Neutrophil (primary cell): ENCODE results near the gene DRC7.
A peak's percentile ranks its signal among the peaks of the same experiment; 100 is the strongest.
"Not testable (repeated sequence)": the region's sequence is repeated elsewhere in the genome, so short reads cannot be mapped to it uniquely, and the experiment has no call there.

Experiments
- H3K27ac ChIP-seq: fragments of 200-600 bp; sonication (generic); 2 replicates; pipeline ENCODE4 v1.5.1; 2016; ENCODE audit warnings: mild to moderate bottlenecking, moderate library complexity
- H3K27me3 ChIP-seq: fragments of 200-600 bp; sonication (generic); 2 replicates; pipeline ENCODE4 v1.6.0; 2016; ENCODE audit warnings: mild to moderate bottlenecking
- H3K36me3 ChIP-seq: fragments of 200-600 bp; sonication (generic); 2 replicates; pipeline ENCODE4 v1.5.1; 2017
- H3K4me1 ChIP-seq, 2 experiments: fragments of 200-600 bp in 1 of 2; sonication (generic) in 1 of 2; 1 replicate in 1 of 2; 2 replicates in 1 of 2; pipeline versions ENCODE4 v1.5.1 to v1.6.1; 2013 to 2016; ENCODE audit warnings: low read depth in 1 of 2, low read length in 1 of 2, mild to moderate bottlenecking in 1 of 2, moderate library complexity in 1 of 2; ENCODE audit not compliant: control insufficient read depth in 1 of 2, insufficient read depth in 1 of 2
- H3K4me3 ChIP-seq, 2 experiments: fragments of 200-600 bp in 1 of 2; sonication (generic) in 1 of 2; 1 replicate in 1 of 2; 2 replicates in 1 of 2; pipeline ENCODE4 v1.5.1; 2013 to 2016; ENCODE audit warnings: low read depth in 1 of 2, low read length in 1 of 2, mild to moderate bottlenecking in 1 of 2, moderate library complexity in 1 of 2
- H3K9me3 ChIP-seq: fragments of 200-600 bp; sonication (generic); 2 replicates; pipeline ENCODE4 v1.5.1; 2016
- TF ChIP-seq, protein P1 (sequence below): fragments of 200-600 bp; sonication (generic); IDR thresholded peaks from 2 replicates; pipeline ENCODE4 v1.5.1; 2016; ENCODE audit warnings: antibody characterized with exemption

The DRC7 gene

DNA sequence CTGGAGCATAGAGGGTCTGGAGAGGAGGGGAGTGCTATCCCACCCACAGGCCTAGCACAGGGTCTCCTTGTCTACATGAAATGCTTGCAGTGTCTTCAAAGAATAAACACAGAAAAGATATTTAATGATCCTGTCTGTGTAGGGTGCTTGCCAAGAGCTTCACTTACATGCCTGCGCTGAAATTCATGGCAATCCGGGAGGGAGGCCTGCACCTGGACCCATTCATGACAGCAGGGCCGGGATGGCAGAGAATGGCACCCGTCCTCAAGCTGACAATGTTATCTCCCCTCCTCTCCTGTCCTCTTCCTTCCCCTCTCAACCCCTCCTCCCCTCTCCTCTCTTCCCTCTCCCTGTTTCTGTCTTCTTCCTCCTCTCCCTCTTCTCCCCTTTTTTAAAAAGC, 24.4 kb upstream of the DRC7 start:
- Histone ChIP-seq H3K27ac (peak overlapping the region; percentile 98), H3K9me3 (no peaks in the 10 kb centered on the region), H3K4me1 (peaks cover 90 to 95% of the 10 kb centered on the region in 2 experiments), H3K4me3 (peak overlapping the region; percentile 71 to 100), H3K27me3 (no peaks in the 10 kb centered on the region), H3K36me3 (peaks cover 33% of the 10 kb centered on the region)
- TF ChIP-seq, protein P1, sequence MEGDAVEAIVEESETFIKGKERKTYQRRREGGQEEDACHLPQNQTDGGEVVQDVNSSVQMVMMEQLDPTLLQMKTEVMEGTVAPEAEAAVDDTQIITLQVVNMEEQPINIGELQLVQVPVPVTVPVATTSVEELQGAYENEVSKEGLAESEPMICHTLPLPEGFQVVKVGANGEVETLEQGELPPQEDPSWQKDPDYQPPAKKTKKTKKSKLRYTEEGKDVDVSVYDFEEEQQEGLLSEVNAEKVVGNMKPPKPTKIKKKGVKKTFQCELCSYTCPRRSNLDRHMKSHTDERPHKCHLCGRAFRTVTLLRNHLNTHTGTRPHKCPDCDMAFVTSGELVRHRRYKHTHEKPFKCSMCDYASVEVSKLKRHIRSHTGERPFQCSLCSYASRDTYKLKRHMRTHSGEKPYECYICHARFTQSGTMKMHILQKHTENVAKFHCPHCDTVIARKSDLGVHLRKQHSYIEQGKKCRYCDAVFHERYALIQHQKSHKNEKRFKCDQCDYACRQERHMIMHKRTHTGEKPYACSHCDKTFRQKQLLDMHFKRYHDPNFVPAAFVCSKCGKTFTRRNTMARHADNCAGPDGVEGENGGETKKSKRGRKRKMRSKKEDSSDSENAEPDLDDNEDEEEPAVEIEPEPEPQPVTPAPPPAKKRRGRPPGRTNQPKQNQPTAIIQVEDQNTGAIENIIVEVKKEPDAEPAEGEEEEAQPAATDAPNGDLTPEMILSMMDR = no peak

DNA sequence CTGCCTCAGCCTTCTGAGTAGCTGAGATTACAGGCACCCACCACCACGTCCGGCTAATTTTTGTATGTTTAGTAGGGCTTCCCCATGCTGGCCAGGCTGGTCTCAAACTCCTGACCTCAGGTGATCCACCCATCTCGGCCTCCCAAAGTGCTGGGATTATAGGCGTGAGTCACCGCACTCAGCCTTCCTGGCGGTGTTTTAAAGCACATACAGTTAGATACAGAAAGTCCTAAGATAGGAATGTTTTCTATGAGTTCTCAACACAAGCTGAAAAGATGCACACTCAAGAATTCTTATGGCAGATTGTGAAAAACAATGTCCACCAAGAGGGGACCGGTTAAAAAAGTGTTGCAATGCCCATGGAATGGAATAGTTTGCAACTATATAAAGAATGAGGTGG, 23.2 kb upstream of the DRC7 start:
- peaks cover 46% of the 10 kb centered on the region for H3K36me3 ChIP-seq
- H3K4me1 ChIP-seq = peaks cover 90 to 95% of the 10 kb centered on the region in 2 experiments
- H3K27me3 ChIP-seq, H3K4me3 ChIP-seq, H3K9me3 ChIP-seq: not testable (repeated sequence)
- H3K27ac ChIP-seq = peak overlapping the region; percentile 85

DNA sequence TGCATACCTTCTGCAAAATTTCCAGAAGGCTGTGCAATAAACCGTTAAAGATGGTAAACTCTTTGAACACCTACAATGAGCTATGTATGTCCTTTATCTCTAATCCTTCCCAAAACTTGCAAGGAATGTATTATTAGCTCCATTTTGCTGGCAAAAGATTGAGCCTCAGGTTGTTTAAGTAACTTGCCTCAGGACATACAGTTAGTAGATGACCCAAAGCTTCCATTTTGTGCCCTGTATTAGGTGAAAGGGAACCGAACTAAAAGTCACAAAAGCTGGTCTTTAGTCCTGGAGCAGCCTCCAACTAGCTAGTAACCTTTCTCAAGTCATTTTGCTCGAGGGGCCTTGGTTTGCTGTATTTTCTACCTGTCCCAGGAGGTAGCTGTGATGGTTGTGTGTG, 22.2 kb upstream of the DRC7 start:
- Histone ChIP-seq H3K36me3 (peaks cover 55% of the 10 kb centered on the region), H3K4me1 (peaks cover 90 to 95% of the 10 kb centered on the region in 2 experiments), H3K27ac (peak overlapping the region; percentile 85), H3K4me3 (no peak overlapping the region), H3K27me3 (no peaks in the 10 kb centered on the region), H3K9me3 (no peaks in the 10 kb centered on the region)
- TF ChIP-seq, protein P1 = no peak

DNA sequence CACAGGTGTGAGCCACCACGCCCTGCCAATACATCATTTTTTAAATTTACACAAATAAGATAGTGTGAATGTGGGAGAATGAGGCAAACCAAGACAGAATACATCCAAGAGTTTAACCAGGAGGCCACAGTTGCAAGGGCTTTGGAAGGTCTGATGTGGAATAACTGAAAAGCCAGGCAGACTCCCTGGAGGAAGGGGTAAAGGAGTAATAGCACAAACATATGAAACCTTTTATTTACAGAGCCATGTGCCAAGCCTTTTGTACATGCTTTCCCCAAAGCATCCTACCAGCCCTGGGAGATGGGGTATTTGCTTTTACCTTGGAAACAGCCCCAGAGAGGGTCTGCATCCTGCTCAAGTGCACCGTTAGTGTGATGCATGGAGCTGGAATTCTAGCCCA, 21.8 kb upstream of the DRC7 start:
- H3K9me3 ChIP-seq = no peaks in the 10 kb centered on the region
- peaks cover 90 to 95% of the 10 kb centered on the region in 2 experiments for H3K4me1 ChIP-seq
- H3K36me3 ChIP-seq = peaks cover 59% of the 10 kb centered on the region
- no peaks in the 10 kb centered on the region for H3K27me3 ChIP-seq
- TF ChIP-seq, protein P1 = no peak
- no peak overlapping the region for H3K4me3 ChIP-seq
- H3K27ac ChIP-seq = peak overlapping the region; percentile 85

DNA sequence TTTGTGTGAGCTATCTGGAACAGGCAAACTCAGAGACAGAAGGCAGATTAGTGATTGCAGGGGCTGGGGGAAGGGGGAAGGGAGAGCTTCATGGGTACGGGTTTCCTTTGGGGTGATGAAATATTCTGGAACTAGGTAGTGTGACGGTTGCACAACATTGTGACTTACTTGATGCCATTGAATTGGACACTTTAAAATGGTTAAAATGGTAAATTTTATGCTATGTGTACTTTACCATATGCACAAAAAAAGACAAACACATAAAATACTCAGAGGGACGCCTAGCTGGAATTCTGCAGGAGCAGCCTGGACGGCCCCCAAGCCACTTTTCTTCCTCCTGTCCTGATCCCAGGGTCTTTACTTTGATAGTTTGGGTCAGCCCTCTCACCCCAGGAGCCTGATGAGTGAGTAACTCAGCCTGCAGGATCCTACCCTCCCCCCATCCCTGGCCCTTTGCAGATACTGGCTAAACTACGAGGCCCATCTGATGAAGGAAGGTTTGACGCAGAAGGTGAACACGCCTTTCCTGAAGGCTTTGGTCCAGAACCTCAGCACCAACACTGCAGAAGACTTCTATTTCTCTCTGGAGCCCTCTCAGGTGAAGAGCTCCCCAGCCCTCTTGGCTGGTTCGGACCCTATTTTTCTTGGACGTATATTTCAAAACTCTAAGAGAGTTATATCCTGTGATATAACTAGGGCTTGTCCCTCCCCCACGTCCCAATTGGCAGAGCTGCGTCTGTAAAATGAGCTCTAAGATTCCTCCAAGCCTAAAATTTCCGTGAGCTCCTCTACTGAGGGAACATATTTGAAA, 18.7 kb upstream of the DRC7 start:
- Histone ChIP-seq H3K27me3 (no peaks in the 10 kb centered on the region), H3K27ac (peak overlapping the region; percentile 85), H3K36me3 (peaks cover 79% of the 10 kb centered on the region)

More for the DNA sequence above, 18.7 kb upstream of the DRC7 start:
- Histone ChIP-seq H3K4me1 (peaks cover 96 to 97% of the 10 kb centered on the region in 2 experiments), H3K9me3 (no peaks in the 10 kb centered on the region), H3K4me3 (peak overlapping the region; percentile 25 to 50)
- TF ChIP-seq, protein P1 = no peak
